ENCODE results near the gene SLC2A1. TPM values are rescaled to one million over a fixed set of nuclear protein-coding genes. Genes with fewer than 3 reads are reported as not detected.
"Not testable (repeated sequence)": the region's sequence is repeated elsewhere in the genome, so short reads cannot be mapped to it uniquely, and the experiment has no call there.

The SLC2A1 gene
- total RNA-seq, 1 donor from 2014 or later, result 32.7 TPM

GRCh38 chr1:42899960-42900359 is 58.7 kb downstream of the SLC2A1 start:
- DNase-seq (ENCODE audit: low read depth in 2 of 2), result not testable (repeated sequence)

DNA sequence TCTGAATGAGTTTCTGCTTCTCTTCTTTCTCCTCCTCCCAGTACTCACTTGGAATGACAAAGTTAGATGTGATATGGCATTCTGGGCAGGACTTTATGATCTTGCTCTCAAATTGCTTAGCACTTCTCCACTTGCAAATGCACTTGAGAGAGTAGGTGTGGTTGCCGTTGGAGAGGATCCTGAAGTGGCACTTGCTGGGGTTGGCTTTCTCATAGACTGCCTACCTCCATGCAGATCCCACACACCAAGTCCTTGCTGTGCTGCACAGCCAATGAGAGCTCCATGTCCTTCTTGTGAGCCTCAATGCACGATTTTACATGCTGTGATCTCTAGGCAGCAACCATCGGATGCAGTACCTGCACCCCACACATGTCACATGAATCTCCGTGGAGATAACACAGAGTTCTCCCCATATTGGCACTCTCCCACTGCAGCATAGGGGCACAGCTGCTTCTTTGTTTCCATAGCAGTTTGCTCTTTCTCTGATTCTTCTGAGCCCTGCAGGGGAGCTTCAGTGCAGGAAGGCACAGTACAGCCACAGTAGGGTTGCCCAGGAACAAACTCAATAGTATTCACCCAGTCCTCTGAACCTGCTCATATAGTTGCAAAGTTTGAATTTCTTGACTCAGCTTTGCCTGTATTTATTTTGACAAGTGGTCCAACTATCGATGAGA is 67.1 kb downstream of the SLC2A1 start:
- DNase-seq (ENCODE audit: low read depth in 2 of 2), result no peak

GRCh38 chr1:42889264-42889663 is 69.4 kb downstream of the SLC2A1 start:
- DNase-seq (ENCODE audit: low read depth in 2 of 2), result no peak

DNA sequence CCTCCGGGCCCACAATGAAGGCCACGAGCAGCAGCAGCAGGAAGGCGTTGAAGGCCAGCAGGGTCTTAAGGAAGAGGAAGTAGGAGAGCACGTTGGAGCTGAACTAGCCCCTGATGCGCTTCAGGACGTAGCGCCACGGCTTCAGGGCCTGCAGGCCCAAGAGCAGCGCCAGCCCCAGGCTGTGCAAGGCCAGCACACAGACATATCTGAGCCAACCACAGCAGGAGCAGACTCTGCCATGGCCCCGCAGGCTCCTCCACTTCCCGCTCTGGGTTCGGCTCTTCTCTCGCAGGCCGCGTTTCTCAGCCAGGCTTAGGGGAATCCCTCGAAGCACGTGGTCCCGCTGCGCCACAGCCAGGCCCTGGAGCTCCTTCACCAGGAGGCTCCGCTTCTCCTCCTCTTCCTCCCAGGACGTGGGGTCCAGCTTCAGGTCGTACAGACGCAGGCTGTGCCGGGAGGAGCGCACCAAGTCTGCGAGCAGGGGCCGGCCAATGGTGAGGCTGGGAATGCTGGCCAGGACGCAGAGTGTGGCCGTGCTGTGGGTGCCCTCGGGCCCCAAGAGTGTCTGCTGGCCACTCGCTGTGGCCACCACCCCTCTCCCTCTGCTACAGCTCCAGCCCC is 70.5 kb downstream of the SLC2A1 start:
- DNase-seq (ENCODE audit: low read depth in 2 of 2), result no peak

GRCh38 chr1:42887366-42887765 is 71.3 kb downstream of the SLC2A1 start:
- no peak for DNase-seq (ENCODE audit: low read depth in 2 of 2)

GRCh38 chr1:42886800-42887199 is 71.9 kb downstream of the SLC2A1 start:
- DNase-seq (ENCODE audit: low read depth in 2 of 2), result no peak

DNA sequence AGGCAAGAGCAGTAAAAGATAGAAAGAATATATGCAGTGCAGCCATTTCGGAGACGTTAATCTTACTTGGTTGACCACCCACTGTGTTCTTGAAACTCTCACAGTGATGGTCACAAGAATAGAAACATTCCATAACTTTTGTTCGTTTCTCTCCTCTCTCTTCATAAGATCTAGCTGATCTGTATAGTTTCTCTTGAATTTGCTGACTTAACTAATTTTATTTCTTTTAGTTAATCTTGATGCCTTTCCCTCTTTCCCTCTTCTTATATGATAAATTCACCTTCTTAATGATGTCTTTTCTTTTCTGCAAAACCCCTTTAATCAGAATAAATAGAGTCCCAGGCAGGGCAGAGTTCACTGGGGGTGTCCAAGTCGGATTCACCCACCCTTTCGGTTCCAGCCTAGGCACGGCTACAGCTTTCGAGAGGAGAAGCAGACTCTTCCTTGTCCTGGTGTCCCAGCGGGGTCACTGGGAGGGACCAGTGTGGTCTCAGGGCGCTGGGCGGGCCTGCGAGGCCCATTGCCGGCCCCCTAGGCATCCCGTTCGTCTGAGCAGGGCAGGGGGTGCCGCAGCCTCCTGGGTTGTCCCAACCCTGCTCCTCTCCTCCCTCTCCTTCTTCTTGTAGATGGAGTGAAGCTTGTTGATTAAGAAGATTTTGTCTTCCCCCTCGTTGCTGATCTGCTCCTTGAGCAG is 72.5 kb downstream of the SLC2A1 start:
- no peak for DNase-seq (ENCODE audit: low read depth in 2 of 2)

DNA sequence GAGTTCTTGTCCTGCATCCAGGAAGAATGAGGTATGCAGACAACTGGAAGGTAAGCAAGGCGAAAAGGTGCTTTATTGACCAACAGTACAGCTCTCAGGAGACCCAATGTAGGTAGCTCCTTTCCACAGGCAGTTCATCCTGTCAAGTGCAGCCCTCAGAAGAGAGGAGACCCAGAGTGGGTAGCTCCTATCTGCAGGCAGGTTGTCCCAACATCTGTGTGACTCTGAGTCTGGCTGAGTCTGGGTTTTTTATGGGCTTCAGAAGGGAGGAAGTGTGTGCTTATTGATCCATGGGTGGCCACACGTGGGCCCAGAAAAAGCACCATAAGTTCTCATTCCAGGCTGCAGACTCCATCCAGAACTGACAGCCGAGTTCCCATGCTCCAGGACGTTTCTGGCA is 78.3 kb downstream of the SLC2A1 start:
- DNase-seq (ENCODE audit: low read depth in 2 of 2), result no peak

- no peak for DNase-seq (ENCODE audit: low read depth in 2 of 2)
These were observed 81.3 kb downstream of the SLC2A1 start for GRCh38 chr1:42877380-42877779.

GRCh38 chr1:42876009-42876408 is 82.7 kb downstream of the SLC2A1 start:
- no peak for DNase-seq (ENCODE audit: low read depth in 2 of 2)

Other genes starting within 250 kb of the SLC2A1 start
- gene CLDN19, start 218.6 kb downstream of the SLC2A1 start, total RNA-seq, result not detected in 2 replicates
- 68.0 and 69.8 TPM in 2 replicates for gene P3H1, start 191.8 kb downstream of the SLC2A1 start, total RNA-seq
- 3.1 and 3.8 TPM in 2 replicates for gene C1orf50, start 191.6 kb downstream of the SLC2A1 start, total RNA-seq
- not detected in 2 replicates for gene TMEM269, start 173.9 kb downstream of the SLC2A1 start, total RNA-seq
- gene ERMAP, start 141.7 kb downstream of the SLC2A1 start, total RNA-seq, result 6.1 and 7.1 TPM in 2 replicates
- 18.7 and 20.0 TPM in 2 replicates for gene SVBP, start 141.5 kb downstream of the SLC2A1 start, total RNA-seq
- gene ZNF691, start 112.3 kb downstream of the SLC2A1 start, total RNA-seq, result 4.6 and 8.1 TPM in 2 replicates
- gene EBNA1BP2, start 213.4 kb upstream of the SLC2A1 start, total RNA-seq, result 55.4 and 65.2 TPM in 2 replicates
- 0.20 and 0.22 TPM in 2 replicates for gene CFAP57, start 213.5 kb upstream of the SLC2A1 start, total RNA-seq